ENCODE measurements around the gene WEE1.
"Not testable (repeated sequence)": the region's sequence is repeated elsewhere in the genome, so short reads cannot be mapped to it uniquely, and the experiment has no call there.

The WEE1 gene

DNA sequence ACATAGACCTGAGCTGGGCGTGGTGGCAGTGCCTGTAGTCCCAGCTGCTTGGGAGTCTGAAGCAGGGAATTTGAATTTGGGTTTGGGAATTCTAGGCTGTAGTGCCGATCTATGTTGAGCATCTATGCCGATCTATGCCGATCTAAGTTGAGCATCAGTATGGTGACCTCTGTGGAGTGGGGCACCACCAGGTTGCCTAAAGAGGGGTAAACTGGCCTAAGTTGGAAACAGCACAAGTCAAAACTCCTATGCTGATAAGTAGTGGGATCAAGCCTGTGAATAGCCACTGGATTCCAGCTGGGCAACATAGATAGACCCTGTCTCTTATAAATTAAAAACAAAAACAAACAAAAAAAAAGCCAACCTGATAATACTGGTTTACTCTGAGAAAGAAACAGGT, 7.4 kb downstream of the WEE1 start:
- no peak for DNase-seq (ENCODE audit: low read depth in 1 of 2, low spot score in 1 of 2)
- TF ChIP-seq JUND (IDR thresholded peaks at IDR 0.05; ENCODE audit: low read depth): no peak
- in situ Hi-C loops (cut with HindIII; ENCODE audit: low pct_unique_long_range_greater_than_20kb, low sequenced_read_pairs): loop anchor here (25.0 kb wide), 1 partner anchor 156 kb away; no protein-coding TSS in a partner anchor

DNA sequence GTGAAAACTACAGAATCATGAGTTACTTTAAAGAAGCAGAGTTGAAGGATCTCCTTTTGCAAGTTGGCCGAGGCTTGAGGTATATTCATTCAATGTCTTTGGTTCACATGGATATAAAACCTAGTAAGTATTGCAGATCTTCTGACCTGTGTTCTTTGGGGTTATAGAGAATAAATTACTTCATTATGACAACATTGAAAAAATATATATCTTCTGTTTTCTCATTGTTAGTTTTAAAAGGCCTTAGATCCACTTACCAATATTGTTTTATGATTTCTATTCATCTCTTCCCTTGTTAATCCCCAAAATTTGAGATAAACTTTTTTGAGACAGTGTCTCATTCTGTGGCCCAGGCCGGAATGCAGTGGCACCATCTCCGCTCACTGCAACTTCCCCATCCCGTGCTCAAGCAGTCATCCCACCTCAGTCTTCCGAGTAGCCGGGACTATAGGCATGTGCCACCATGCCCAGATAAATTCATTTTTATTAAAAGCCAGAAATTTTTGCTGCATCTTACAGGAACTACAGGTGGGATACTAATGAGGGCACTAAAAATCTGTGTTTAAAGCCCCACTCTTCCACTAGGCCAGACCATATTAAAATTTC, 8.2 kb downstream of the WEE1 start:
- DNase-seq (ENCODE audit: low read depth in 1 of 2, low spot score in 1 of 2): no peak
- TF ChIP-seq JUND (IDR thresholded peaks at IDR 0.05; ENCODE audit: low read depth): no peak
- in situ Hi-C loops (cut with HindIII; ENCODE audit: low pct_unique_long_range_greater_than_20kb, low sequenced_read_pairs): loop anchor here (25.0 kb wide), 1 partner anchor 156 kb away; no protein-coding TSS in a partner anchor

GRCh38 chr11:9590717-9591116, 17.2 kb downstream of the WEE1 start:
- in situ Hi-C loops (cut with HindIII; ENCODE audit: low pct_unique_long_range_greater_than_20kb, low sequenced_read_pairs): loop anchor here (25.0 kb wide), 1 partner anchor 147 kb away; no protein-coding TSS in a partner anchor
- DNase-seq (ENCODE audit: low read depth in 1 of 2, low spot score in 1 of 2): no peak
- TF ChIP-seq JUND (IDR thresholded peaks at IDR 0.05; ENCODE audit: low read depth): no peak

- no peak for DNase-seq (ENCODE audit: low read depth in 1 of 2, low spot score in 1 of 2)
- TF ChIP-seq JUND (IDR thresholded peaks at IDR 0.05; ENCODE audit: low read depth): no peak
- in situ Hi-C loops (cut with HindIII; ENCODE audit: low pct_unique_long_range_greater_than_20kb, low sequenced_read_pairs): loop anchor here (25.0 kb wide), 1 partner anchor 143 kb away; no protein-coding TSS in a partner anchor
Observed at GRCh38 chr11:9594267-9595046, 21.0 kb downstream of the WEE1 start.

GRCh38 chr11:9596926-9597464, 23.5 kb downstream of the WEE1 start:
- TF ChIP-seq JUND (IDR thresholded peaks at IDR 0.05; ENCODE audit: low read depth): no peak
- DNase-seq (ENCODE audit: low read depth in 1 of 2, low spot score in 1 of 2): no peak
- in situ Hi-C loops (cut with HindIII; ENCODE audit: low pct_unique_long_range_greater_than_20kb, low sequenced_read_pairs): loop anchor here (25.0 kb wide), 1 partner anchor 140 kb away; no protein-coding TSS in a partner anchor

DNA sequence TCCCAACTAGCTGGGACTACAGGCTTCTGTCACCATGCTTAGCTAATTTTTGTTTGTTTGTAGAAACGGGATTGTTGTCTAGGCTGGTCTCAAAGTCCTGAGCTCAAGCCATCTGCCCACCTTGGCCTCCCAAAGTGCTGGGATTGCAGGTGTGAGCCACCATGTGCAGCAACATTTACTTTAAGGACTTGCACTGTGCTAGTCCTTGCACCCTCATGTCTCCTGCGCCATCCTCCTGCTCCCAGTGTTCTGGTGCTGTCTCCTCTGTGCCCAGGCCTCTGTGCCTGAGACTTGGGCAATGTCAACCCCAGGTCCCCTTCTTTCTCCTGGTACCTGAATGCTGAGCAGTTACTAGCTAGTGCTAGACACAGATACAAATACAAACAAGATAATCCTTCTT, 26.7 kb downstream of the WEE1 start:
- in situ Hi-C loops (cut with HindIII; ENCODE audit: low pct_unique_long_range_greater_than_20kb, low sequenced_read_pairs): no loop called here
- TF ChIP-seq JUND (IDR thresholded peaks at IDR 0.05; ENCODE audit: low read depth): no peak
- no peak for DNase-seq (ENCODE audit: low read depth in 1 of 2, low spot score in 1 of 2)

GRCh38 chr11:9600644-9601036, 27.2 kb downstream of the WEE1 start:
- DNase-seq (ENCODE audit: low read depth in 1 of 2, low spot score in 1 of 2): peak in 1 of 2 experiments; percentile 74
- TF ChIP-seq JUND (IDR thresholded peaks at IDR 0.05; ENCODE audit: low read depth): no peak
- in situ Hi-C loops (cut with HindIII; ENCODE audit: low pct_unique_long_range_greater_than_20kb, low sequenced_read_pairs): no loop called here

GRCh38 chr11:9601037-9601875, 27.8 kb downstream of the WEE1 start:
- no peak for TF ChIP-seq JUND (IDR thresholded peaks at IDR 0.05; ENCODE audit: low read depth)
- in situ Hi-C loops (cut with HindIII; ENCODE audit: low pct_unique_long_range_greater_than_20kb, low sequenced_read_pairs): no loop called here
- DNase-seq (ENCODE audit: low read depth in 1 of 2, low spot score in 1 of 2): no peak

GRCh38 chr11:9601876-9602199, 28.4 kb downstream of the WEE1 start:
- TF ChIP-seq JUND (IDR thresholded peaks at IDR 0.05; ENCODE audit: low read depth): no peak

GRCh38 chr11:9603214-9603613, 29.7 kb downstream of the WEE1 start:
- in situ Hi-C loops (cut with HindIII; ENCODE audit: low pct_unique_long_range_greater_than_20kb, low sequenced_read_pairs); DNase-seq (ENCODE audit: low read depth in 1 of 2, low spot score in 1 of 2): not testable (repeated sequence)

More at GRCh38 chr11:9601876-9602199, 28.4 kb downstream of the WEE1 start:
- DNase-seq (ENCODE audit: low read depth in 1 of 2, low spot score in 1 of 2): no peak
- in situ Hi-C loops (cut with HindIII; ENCODE audit: low pct_unique_long_range_greater_than_20kb, low sequenced_read_pairs): no loop called here

DNA sequence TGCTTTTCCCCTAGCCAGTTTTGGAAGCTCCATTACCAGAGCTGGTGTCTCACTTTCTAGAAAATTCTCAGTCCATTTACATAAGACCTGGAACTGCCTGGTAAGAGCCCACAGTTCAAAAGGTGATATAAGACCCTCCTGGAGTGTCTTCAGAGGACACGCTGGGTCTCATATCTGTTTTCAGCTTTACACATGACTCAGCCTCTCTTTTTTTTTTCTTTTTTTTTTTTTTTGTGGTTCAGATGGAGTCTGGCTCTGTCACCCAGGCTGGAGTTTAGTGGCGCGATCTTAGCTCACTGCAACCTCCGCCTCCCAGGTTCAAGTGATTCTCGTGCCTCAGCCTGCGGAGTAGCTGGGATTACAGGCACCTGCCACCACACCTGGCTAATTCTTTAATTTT, 30.7 kb downstream of the WEE1 start:
- in situ Hi-C loops (cut with HindIII; ENCODE audit: low pct_unique_long_range_greater_than_20kb, low sequenced_read_pairs): no loop called here
- no peak for DNase-seq (ENCODE audit: low read depth in 1 of 2, low spot score in 1 of 2)
- no peak for TF ChIP-seq JUND (IDR thresholded peaks at IDR 0.05; ENCODE audit: low read depth)

- TF ChIP-seq JUND (IDR thresholded peaks at IDR 0.05; ENCODE audit: low read depth): no peak
- DNase-seq (ENCODE audit: low read depth in 1 of 2, low spot score in 1 of 2): no peak
- in situ Hi-C loops (cut with HindIII; ENCODE audit: low pct_unique_long_range_greater_than_20kb, low sequenced_read_pairs): no loop called here
Observed at GRCh38 chr11:9605742-9606141, 32.3 kb downstream of the WEE1 start.

Data from T47D (cell line).